Middle frontal gyrus (tissue), 1 donor: Measurements from ENCODE around the gene RAD51B.
"Not testable (repeated sequence)": the region's sequence is repeated elsewhere in the genome, so short reads cannot be mapped to it uniquely, and the experiment has no call there.

Experiments used
- DNase-seq: peaks from one replicate; pipeline ENCODE4 v3.0.0-alpha.2; 2015; ENCODE audit warnings: low spot score; ENCODE audit errors: extremely low spot score

Gene RAD51B

GRCh38 chr14:67982711-67983608 is 163.4 kb downstream of the RAD51B start:
- DNase-seq, result no peak

DNA sequence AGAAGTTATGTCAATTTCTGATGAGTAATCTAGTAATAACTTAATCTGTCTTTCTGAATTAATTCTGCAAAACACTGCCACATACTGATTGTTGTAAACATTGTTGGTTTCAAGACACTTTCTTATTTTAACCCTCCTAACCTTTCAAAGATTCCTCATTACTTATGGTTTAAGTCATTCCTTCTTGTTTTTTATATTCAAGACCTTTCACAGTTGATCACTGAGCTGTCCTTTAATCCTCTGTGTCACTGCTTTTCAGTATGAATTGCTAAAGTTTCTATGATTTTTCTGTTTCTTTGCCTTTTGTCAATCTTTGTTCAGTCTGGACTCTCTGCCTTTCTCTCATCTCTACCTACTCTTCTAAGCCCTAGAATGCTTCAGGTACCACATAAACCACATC is 164.7 kb downstream of the RAD51B start:
- no peak for DNase-seq

DNA sequence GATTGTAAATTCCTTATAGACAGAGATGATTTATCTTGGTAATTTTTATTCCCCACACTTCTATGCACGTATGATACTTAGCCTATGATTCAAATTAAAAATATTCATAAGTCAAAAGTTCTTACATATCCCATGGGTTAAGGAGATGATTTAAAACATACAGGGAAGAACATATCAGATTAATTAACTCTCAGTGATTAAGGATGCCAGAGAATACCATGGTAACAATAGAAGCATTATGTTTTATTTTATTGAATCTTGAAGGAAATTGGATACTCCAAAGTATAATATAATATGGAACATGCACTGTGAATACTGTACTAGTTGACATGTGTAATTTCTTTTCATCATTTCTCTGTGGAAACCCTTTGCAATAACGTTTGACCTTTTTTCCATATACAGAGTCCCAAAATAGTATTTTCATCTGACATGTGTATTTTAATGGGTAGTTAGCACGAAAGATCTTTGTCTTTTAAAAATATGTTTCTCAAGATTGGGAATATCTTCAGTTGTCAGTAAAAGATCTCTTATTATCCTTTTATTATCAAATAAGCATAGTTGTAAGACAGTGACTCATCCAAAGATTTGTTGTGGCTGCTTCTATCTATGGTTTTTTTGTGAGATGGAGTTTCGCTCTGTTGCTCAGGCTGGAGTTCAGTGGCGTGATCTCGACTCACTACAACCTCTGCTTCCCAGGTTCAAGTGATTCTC is 166.7 kb downstream of the RAD51B start:
- no peak for DNase-seq

GRCh38 chr14:67987606-67988005 is 168.0 kb downstream of the RAD51B start:
- DNase-seq, result no peak

DNA sequence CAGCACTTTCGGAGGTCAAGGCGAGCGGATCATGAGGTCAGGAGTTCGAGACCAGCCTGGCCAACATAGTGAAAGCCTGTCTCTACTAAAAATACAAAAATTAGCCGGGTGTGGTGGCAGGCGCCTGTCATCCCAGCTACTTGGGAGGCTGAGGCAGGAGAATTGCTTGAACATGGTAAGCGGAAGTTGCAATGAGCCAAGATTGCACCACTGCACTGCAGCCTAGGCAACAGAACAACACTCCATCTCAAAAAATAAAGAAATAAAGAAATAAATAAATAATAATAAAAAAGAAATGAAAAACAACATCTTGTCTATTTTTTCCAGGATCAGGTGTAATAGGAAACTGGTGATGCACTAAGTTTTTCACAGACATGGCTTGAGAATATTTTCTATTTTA is 168.6 kb downstream of the RAD51B start:
- not testable (repeated sequence) for DNase-seq

DNA sequence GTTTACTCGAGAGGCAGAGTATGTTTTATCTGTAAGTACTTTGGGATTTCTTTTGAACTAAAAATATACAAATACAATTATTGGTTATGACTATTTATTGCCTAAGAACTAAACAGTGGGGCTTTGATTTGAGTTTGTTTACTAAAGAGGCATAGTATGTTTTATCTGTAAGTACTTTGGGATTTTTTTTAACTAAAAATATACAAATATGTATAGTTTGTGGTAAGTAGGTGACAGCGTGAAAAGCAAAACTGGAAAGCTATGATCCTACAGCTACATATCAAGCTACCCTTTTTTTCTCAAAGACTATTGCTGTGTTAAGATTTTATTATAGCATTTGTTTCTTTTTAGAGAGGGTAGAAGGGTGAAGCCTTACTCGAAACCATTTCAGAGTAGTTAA is 171.0 kb downstream of the RAD51B start:
- DNase-seq, result no peak

DNA sequence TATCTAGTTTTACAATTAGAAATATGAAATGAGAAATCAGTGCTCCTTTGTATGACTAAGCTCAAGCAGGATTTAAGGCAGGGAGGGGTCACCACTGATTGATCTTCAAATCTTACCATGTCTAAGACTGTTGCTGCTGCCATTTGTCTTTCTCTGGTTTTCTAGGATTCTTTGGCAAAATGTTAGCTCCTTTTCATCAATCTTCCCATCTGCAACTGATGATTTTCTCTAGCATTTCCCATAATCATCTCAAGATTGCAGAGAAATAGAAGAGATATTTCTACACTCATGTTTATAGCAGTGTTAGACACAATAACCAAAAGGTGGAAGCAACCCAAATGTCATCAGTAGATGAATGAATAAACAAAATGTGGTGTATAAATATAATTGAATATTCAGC is 175.0 kb downstream of the RAD51B start:
- DNase-seq, result no peak

DNA sequence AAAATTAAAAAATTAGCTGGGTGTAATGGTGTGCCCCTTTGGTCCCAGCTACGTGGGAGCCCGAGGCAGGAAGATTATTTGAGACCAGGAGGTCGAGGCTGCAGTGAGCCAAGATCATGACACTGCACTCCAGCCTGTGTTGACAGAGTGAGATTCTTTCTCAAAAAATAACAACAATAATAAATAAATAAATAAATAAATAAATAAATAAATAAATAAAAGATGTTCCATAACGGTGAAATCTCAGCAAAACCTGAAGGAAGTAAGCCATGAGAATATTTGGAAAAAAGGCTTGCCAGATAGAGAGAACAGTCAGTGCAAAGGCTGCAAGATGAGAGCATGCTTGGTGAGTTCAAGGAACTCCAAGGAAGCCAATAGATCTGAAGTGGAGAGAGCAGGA is 176.7 kb downstream of the RAD51B start:
- no peak for DNase-seq

DNA sequence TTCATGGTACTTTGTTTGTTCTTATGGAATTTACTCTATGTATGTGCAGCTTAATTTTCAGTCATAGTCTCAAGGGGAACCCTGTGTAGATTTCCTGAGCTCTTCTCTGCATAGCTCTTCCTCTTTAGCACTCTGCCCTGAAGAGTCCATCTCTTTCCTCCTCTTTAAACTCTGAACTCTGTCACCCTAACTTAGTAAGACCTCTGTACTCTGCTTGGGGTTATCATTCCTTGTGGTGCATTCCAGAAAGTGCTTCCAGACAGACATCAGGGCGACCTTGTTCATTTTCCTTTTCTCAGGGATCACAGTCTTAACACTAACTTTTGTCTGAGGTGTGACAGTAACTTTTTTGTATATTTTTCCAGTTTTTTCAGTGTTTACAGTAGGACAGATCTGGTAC is 179.3 kb downstream of the RAD51B start:
- no peak for DNase-seq

- no peak for DNase-seq
Observed at GRCh38 chr14:67999290-67999689, 179.7 kb downstream of the RAD51B start.

- DNase-seq, result no peak
Observed at GRCh38 chr14:67999705-68000384, 180.3 kb downstream of the RAD51B start.

GRCh38 chr14:68000511-68000910 is 180.9 kb downstream of the RAD51B start:
- no peak for DNase-seq

DNA sequence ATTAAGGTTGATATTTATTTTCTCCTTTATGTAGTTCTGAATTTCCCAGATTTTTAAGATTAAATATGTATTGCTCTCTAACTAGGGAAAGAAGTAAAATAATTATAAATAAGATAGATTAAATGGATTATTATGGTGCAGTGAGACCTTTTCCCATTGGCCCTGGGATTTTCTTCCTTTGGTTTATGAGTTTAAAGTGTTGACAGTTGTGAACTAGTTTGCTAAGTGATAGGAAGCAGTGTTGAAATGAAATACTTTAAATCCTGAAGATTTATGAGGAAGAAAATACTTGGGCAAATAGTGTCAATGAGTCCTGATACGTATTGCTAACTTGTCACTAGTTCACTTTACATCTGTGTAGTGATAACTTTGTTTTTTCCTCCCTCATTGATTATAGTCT is 188.9 kb downstream of the RAD51B start:
- no peak for DNase-seq

DNA sequence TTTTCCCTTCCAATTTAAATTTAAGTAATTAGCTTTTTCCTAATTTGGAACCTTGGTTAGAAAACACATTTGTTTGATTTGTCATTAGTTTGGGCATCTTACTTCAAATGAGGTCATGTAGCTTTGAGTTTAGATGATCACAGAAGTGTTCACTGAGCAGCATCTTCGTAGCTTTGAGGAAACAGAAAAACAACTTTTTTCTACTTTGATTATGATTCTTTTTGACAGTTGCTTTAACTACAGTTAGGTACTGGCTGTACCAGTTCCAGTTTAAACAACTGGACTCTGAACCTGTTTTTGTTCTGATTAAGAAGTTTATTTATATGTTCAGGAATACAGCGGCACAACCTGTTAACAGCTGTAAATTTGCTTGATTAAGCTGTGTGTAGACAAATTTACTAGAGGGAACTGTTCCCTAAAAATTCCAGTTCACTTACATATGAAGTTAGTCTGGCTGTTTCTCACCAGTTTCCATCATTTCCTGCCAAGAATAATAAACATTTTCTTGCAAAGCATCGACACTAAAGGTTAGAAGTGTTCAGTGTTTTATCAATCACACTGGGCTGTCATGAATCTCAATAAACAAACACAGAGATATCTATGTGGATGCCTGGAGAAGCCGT is 191.9 kb downstream of the RAD51B start:
- no peak for DNase-seq

DNA sequence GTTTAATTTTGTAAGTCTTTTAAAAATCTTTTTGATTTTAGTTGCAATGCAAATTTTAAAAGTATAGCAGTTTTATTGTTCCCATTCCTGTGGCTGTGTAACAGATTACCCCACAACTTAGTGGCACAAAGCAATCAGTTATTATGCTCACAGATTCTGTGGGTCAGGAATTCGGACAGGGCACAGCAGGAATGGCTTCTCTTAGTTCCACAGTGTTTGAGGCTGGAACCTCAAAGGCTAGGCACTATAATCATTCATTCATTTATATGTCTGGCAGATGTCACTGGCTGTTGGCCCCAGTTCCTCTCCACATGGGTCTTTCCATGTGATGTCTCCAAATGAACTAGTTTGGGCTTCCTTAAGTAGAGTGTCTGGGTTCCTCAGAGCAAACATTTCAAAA is 193.3 kb downstream of the RAD51B start:
- no peak for DNase-seq

GRCh38 chr14:68013326-68013725 is 193.7 kb downstream of the RAD51B start:
- no peak for DNase-seq

GRCh38 chr14:68014771-68015170 is 195.2 kb downstream of the RAD51B start:
- no peak for DNase-seq

GRCh38 chr14:68015356-68016254 is 196.0 kb downstream of the RAD51B start:
- no peak for DNase-seq

DNA sequence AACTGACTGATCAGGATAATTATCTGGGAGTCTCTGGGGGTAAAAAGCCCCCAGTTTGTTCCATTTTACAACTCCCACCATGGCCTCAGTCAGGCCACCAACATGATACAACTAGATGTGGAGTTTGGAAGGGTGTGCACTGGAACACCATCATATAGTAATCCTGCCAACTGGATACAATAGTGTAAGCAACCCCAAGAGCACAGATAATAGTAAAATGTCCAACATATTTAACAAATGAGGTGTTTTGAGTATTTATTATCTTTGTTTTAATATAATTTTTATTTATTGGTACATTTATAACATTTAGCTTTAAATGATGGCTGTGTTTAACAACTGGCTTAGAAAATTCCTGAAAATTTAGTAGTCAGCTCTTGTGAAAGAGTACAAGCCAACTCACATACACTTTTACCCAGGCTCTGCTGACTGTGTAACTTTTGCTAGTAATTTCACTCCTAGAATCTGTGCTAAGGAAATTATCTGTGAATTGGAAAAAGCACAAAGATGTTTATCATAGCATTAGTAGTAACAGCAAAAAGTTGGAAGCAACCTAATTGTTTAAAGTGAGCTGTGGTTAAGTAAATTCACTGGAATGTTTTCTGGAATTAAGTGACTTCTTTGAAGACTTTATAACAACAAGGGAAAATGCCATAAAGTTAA is 196.8 kb downstream of the RAD51B start:
- no peak for DNase-seq

- no peak for DNase-seq
Observed at GRCh38 chr14:68018598-68018997, 199.0 kb downstream of the RAD51B start.
